Stimulated activated naive CD8-positive, alpha-beta T cell treated with anti-CD3 and anti-CD28 coated beads, Interleukin-15, Interleukin-2, amounts not matched to agents 100 ng/mL and 50 ng/mL, for 24 hours (primary cell): Measurements from ENCODE around the gene IBTK.
A peak's percentile ranks its signal among the peaks of the same experiment; 100 is the strongest.
"Not testable (repeated sequence)": the region's sequence is repeated elsewhere in the genome, so short reads cannot be mapped to it uniquely, and the experiment has no call there.

Experiments
- H3K27ac Mint-ChIP-seq: one replicate; pipeline ENCODE4 v1.8.0; 2021; ENCODE audit warnings: mild to moderate bottlenecking, mixed read lengths
- H3K27me3 Mint-ChIP-seq: one replicate; pipeline ENCODE4 v1.8.0; 2021; ENCODE audit warnings: mixed read lengths
- H3K36me3 Mint-ChIP-seq: one replicate; pipeline ENCODE4 v1.8.0; 2021; ENCODE audit warnings: low read depth, mixed read lengths
- H3K4me1 Mint-ChIP-seq: one replicate; pipeline ENCODE4 v1.8.0; 2021; ENCODE audit warnings: low read depth, mixed read lengths
- H3K4me3 Mint-ChIP-seq: one replicate; pipeline ENCODE4 v1.8.0; 2021; ENCODE audit warnings: mild to moderate bottlenecking, mixed read lengths
- H3K9me3 Mint-ChIP-seq: one replicate; pipeline ENCODE4 v1.8.0; 2021; ENCODE audit warnings: mixed read lengths

IBTK gene

GRCh38 chr6:82257088-82257774 is 9.7 kb upstream of the IBTK start:
- no peak overlapping the region for H3K4me3 Mint-ChIP-seq
- H3K36me3 Mint-ChIP-seq, result no peaks in the 10 kb centered on the region
- peaks cover 3% of the 10 kb centered on the region for H3K27me3 Mint-ChIP-seq
- no peak overlapping the region for H3K27ac Mint-ChIP-seq
- H3K4me1 Mint-ChIP-seq, result no peaks in the 10 kb centered on the region
- no peaks in the 10 kb centered on the region for H3K9me3 Mint-ChIP-seq

DNA sequence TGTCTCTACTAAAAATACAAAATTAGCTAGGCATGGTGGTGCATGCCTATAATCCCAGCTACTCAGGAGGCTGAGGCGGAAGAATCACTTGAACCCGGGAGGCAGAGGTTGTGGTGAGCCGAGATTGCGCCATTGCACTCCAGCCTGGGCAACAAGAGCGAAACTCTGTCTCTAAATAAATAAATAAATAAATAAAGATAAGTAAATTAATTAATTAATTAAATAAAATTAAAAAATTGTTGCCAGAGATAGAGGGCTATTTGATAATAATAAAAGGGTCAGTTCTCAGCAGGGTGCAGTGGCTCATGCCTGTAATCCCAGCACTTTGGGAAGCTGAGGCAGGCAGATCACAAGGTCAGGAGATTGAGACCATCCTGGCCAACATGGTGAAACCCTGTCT is 7.2 kb upstream of the IBTK start:
- H3K27ac Mint-ChIP-seq, H3K9me3 Mint-ChIP-seq, H3K4me1 Mint-ChIP-seq, H3K27me3 Mint-ChIP-seq, H3K4me3 Mint-ChIP-seq, H3K36me3 Mint-ChIP-seq: not testable (repeated sequence)

DNA sequence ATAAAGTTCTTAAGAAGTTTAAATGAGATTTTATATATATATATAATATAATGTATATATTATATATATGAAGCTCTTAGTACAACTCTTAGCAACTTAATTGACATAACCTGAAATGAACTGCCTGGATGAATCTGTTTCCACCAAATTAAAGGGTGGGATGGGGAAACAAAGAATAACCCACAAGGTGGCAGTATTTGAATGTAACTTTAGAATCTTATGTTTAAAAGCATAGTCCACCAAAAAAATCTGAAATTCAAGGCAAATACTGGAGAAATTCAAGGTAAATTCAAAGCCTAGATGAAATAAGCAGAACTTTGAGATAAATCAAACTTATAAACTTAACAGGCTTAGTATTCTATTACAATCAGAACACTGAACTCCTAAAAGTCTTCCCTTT is 4.4 kb upstream of the IBTK start:
- Mint-ChIP-seq H3K9me3 (no peaks in the 10 kb centered on the region), H3K27me3 (no peaks in the 10 kb centered on the region), H3K4me1 (peaks cover 11% of the 10 kb centered on the region), H3K36me3 (no peaks in the 10 kb centered on the region), H3K4me3 (no peak overlapping the region), H3K27ac (no peak overlapping the region)

GRCh38 chr6:82249381-82250253 is 2.1 kb upstream of the IBTK start:
- Mint-ChIP-seq H3K4me1 (peaks cover 31% of the 10 kb centered on the region), H3K9me3 (no peaks in the 10 kb centered on the region), H3K27ac (no peak overlapping the region), H3K27me3 (no peaks in the 10 kb centered on the region), H3K36me3 (peaks cover 10% of the 10 kb centered on the region), H3K4me3 (no peak overlapping the region)

DNA sequence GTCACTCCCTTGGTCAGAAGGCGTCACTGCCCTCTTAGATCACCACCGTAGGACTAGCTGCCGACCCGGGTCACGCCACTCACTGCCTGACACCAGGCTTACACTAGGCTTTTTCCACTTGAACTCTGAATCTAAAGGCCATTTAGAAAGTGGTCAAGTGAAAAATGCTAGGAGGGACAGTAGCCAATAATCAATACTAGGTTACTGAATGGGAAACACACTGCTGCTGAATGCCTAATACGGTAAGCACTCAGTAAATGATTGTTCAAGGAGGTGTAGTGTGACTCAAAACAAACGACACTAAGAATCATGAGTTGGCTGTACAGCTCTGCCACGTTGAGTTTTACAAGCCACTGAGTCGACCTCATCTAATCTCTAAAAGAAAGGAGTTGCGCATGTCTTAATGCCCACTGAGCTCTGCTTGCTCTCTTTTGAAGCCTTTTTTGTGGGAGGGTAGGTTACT is 760 bp upstream of the IBTK start:
- Mint-ChIP-seq H3K27me3 (no peaks in the 10 kb centered on the region), H3K4me1 (peaks cover 44% of the 10 kb centered on the region), H3K36me3 (peaks cover 20% of the 10 kb centered on the region), H3K4me3 (peak overlapping the region; percentile 95), H3K27ac (peak overlapping the region; percentile 93), H3K9me3 (no peaks in the 10 kb centered on the region)

GRCh38 chr6:82246802-82247504 is 591 bp downstream of the IBTK start:
- H3K4me3 Mint-ChIP-seq, result peak overlapping the region; percentile 95
- H3K9me3 Mint-ChIP-seq, result no peaks in the 10 kb centered on the region
- H3K27me3 Mint-ChIP-seq, result no peaks in the 10 kb centered on the region
- peaks cover 27% of the 10 kb centered on the region for H3K36me3 Mint-ChIP-seq
- peak overlapping the region; percentile 93 for H3K27ac Mint-ChIP-seq
- H3K4me1 Mint-ChIP-seq, result peaks cover 51% of the 10 kb centered on the region

- peaks cover 31% of the 10 kb centered on the region for H3K36me3 Mint-ChIP-seq
- H3K4me3 Mint-ChIP-seq, result peak overlapping the region; percentile 95
- H3K4me1 Mint-ChIP-seq, result peaks cover 57% of the 10 kb centered on the region
- H3K27ac Mint-ChIP-seq, result peak overlapping the region; percentile 29
- no peaks in the 10 kb centered on the region for H3K27me3 Mint-ChIP-seq
- no peaks in the 10 kb centered on the region for H3K9me3 Mint-ChIP-seq
Measured at GRCh38 chr6:82246370-82246769, 1.2 kb downstream of the IBTK start.

DNA sequence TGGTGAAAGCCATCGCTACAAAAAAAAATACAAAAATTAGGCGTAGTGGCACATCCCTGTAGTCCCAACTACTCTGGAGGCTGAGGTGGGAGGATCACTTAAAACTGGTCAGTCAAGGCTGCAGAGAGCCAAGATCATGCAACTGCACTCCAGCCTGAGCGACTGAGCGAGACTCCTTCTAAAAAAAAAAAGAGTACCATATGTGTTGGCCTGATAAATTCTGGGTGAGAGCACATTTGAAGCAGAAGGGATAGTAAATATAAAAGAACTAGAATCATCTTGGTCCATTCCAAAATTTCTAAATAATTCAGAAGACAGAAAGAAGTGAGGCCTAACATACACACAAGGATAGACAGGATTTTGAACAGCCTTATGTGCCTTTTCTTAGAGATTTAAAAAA is 2.2 kb downstream of the IBTK start:
- Mint-ChIP-seq H3K9me3 (no peaks in the 10 kb centered on the region), H3K36me3 (peaks cover 38% of the 10 kb centered on the region), H3K4me3 (peak overlapping the region; percentile 64), H3K4me1 (peaks cover 66% of the 10 kb centered on the region), H3K27me3 (no peaks in the 10 kb centered on the region), H3K27ac (peak overlapping the region; percentile 54)

DNA sequence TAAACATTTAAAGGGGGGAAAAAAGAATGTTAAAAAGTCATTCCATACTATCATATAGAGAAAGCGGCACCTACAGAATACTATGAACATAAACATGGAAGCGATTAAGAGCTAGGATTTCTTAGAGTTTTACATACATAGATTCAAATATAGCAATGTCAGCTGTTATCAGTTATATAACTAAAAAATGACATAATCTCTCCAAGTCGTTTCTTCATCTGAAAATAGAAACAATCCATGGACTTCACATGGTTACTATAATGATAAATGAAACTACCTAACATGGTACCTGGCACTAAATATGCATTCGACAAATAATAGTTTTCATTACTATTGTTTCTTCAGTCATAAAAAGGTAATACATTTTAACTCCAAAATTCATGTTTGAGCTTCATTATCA is 3.7 kb downstream of the IBTK start:
- H3K4me3 Mint-ChIP-seq, result no peak overlapping the region
- H3K36me3 Mint-ChIP-seq, result peaks cover 48% of the 10 kb centered on the region
- H3K4me1 Mint-ChIP-seq, result peaks cover 66% of the 10 kb centered on the region

DNA sequence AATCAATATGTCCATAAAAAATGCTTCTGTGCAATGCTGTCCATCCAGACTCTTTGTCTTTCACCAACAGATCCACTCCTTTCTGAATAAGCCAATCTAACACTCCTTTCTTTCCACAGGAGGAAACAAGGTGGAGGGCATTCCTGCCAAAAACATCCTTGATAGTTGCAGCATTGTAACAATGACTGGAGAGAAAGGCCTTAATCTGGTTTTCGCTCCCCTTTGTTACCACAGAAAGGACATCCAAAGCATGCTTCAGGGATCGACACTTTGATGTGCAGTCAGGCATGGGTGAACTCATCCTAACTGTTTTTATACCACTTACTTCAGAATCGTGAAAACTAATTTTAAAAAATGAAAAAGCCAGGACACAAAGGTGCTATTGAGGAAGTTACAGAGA is 7.4 kb downstream of the IBTK start:
- H3K9me3 Mint-ChIP-seq, result no peaks in the 10 kb centered on the region
- peaks cover 65% of the 10 kb centered on the region for H3K36me3 Mint-ChIP-seq
- peaks cover 49% of the 10 kb centered on the region for H3K4me1 Mint-ChIP-seq
- no peak overlapping the region for H3K27ac Mint-ChIP-seq
- H3K4me3 Mint-ChIP-seq, result no peak overlapping the region
- H3K27me3 Mint-ChIP-seq, result no peaks in the 10 kb centered on the region

More for the DNA sequence above, 3.7 kb downstream of the IBTK start:
- no peak overlapping the region for H3K27ac Mint-ChIP-seq
- no peaks in the 10 kb centered on the region for H3K27me3 Mint-ChIP-seq
- no peaks in the 10 kb centered on the region for H3K9me3 Mint-ChIP-seq

- H3K27me3 Mint-ChIP-seq, result no peaks in the 10 kb centered on the region
- no peaks in the 10 kb centered on the region for H3K9me3 Mint-ChIP-seq
- H3K4me3 Mint-ChIP-seq, result no peak overlapping the region
- no peak overlapping the region for H3K27ac Mint-ChIP-seq
- peaks cover 63% of the 10 kb centered on the region for H3K36me3 Mint-ChIP-seq
- H3K4me1 Mint-ChIP-seq, result peaks cover 44% of the 10 kb centered on the region
Measured at GRCh38 chr6:82239597-82239996, 7.9 kb downstream of the IBTK start.

DNA sequence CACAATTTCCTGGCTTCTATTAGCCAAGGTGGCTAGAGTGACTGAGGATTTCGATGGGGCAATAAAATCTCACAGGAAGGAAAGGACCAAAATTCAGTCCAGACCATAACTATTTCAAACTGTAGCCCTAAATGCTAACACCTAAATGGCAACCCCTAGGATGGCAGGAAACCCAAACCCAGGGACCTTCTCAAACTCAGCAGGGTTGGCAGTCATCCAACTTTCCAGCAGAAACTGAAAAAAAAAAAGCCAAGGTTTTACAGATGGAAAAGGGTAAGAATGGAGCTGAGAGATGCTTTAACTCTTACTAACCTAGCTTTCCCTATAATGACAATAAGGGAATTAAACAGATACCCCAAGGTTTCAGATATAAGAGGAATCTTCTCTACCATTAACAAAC is 10.5 kb downstream of the IBTK start:
- Mint-ChIP-seq H3K27me3 (no peaks in the 10 kb centered on the region), H3K4me1 (peaks cover 24% of the 10 kb centered on the region), H3K4me3 (no peak overlapping the region), H3K36me3 (peaks cover 58% of the 10 kb centered on the region), H3K27ac (no peak overlapping the region), H3K9me3 (no peaks in the 10 kb centered on the region)

- H3K27ac Mint-ChIP-seq, result no peak overlapping the region
- peaks cover 58% of the 10 kb centered on the region for H3K36me3 Mint-ChIP-seq
- H3K4me1 Mint-ChIP-seq, result peaks cover 4% of the 10 kb centered on the region
- no peaks in the 10 kb centered on the region for H3K27me3 Mint-ChIP-seq
- no peak overlapping the region for H3K4me3 Mint-ChIP-seq
- H3K9me3 Mint-ChIP-seq, result no peaks in the 10 kb centered on the region
Measured at GRCh38 chr6:82227770-82228169, 19.8 kb downstream of the IBTK start.

DNA sequence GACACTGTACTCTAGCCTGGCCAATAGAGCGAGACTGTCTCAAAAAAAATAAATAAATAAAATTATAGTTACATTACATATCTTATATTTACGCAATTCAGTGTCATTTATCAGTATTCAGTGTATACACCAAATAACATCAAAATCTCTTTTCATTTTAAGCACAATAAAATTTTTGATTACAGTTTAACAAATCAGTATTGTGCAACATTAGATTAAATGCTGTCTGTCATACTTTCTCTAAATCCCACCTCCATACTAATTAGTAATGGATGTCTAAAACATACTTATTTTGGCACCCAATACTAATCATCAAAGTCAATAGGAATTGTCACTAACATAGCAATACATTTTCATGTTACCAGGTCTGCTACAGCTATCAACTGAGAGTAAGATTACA is 27.4 kb downstream of the IBTK start:
- H3K4me3 Mint-ChIP-seq, result no peak overlapping the region
- H3K27ac Mint-ChIP-seq, result no peak overlapping the region
- no peaks in the 10 kb centered on the region for H3K27me3 Mint-ChIP-seq
- no peaks in the 10 kb centered on the region for H3K4me1 Mint-ChIP-seq
- no peaks in the 10 kb centered on the region for H3K9me3 Mint-ChIP-seq
- H3K36me3 Mint-ChIP-seq, result peaks cover 59% of the 10 kb centered on the region

DNA sequence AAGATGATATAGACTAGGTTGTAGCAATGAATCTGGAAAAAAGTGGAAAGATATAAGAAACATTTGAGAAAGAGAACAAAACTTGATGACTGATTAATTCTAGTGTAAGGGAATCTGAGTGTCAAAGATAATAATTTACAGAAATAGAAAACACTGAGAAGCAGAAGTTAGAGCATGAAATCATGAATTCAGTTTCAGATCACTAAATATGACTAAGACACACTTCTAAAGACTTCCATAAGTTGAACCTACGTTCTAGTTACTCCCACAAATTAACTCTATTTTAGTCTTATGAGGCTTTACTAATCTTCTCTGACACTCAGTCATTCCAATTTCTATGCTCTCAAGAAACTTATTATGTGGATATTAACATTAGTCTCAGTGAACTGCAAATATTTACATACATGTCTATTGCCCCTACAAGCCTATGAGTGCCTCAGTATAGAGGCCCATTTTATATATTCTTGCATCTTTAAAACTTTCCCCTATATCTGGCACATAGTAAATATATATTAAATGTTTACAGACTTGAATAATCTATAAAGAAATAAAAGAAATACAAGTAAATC is 30.4 kb downstream of the IBTK start:
- no peaks in the 10 kb centered on the region for H3K4me1 Mint-ChIP-seq
- H3K36me3 Mint-ChIP-seq, result peaks cover 68% of the 10 kb centered on the region
- H3K9me3 Mint-ChIP-seq, result no peaks in the 10 kb centered on the region
- H3K27ac Mint-ChIP-seq, result no peak overlapping the region
- H3K27me3 Mint-ChIP-seq, result no peaks in the 10 kb centered on the region
- H3K4me3 Mint-ChIP-seq, result no peak overlapping the region
